ENCODE results near the gene GSTM2.
A peak's percentile ranks its signal among the peaks of the same experiment; 100 is the strongest.

The GSTM2 gene
- 1.1 to 5.7 (median 2.7) reads per million in 18 experiments for total RNA-seq

DNA sequence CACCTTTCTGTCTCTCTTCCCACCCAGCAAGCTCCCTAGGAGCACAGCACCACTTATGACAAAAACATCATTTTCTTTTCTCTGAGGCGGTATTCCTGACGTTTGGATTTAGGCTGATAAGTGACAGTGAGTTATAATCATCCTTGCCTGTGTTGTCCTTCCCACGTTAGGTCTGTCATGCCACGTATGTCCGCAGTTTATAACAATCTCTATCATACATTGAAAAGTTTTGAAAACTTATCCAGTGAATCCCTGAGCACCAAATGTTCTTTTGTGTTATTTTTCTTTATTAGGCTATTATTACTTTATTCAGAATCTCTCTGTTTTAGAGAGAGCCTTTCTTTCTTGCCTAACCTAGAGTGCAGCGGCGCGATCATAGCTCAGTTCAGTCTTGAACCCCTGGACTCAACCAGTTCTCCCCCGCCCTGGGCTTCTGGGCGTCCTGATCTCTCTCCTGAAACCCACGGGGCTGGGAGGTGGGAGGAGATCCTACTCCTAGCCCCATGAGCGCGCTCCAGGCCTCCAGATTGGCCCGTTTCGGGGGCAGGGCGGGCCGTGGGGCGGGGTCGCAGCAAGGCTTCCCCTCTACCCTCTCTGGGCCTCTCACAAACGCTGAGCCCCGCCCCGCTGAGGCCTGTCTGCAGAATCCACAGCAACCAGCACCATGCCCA lies at the start of gene GSTM2:
Gene GSTM2 (plus strand): TSS at position 606 of the 671 bp plus-strand sequence. CDS start 59 bp downstream, at position 665.
- peak; percentile 59 to 78 for DNase-seq

DNA sequence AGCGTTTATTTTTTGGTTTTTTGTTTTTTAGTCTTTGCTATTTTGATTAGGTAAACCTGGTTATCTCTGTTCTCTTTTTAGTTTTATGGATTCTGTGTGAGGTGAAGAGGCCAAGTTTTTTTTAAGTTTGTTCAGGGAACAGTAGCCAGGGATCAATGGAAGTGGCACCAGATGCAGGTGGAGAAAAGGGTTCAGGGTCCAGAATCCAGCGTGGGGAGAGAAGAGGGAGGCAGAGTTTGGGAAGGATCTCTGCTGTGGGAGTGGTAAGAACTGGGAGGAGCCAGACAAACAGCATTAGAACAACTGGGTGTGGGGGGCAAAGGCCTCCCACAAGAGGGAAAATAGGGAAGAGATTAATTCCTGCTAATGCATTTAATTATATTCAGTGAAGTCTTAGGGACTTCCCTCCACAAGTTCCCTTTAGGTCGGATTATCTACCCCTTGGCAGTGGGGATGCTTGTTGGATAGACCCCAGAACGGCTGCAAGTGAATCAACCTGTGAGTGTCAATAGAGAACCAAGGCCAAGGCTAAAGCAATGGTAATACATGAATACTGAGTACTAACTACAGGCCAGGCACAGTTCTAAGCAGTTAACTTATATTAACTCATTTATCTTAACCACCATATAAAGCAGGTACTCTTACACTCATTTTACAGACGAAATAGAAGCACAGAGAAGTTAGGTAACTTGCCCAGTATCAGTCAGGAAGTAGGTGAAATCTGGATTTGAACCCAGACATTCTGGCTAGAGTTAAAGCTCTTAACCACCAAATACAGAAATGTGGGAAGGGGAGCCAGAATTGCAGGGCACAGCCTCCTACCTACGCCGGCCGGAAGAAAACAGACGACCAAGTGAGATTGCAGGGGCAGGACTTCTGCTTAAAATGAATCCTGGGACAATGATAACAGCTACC lies 48.9 kb upstream of the GSTM2 start:
- peak; percentile 59 to 61 for DNase-seq

GRCh38 chr1:109619576-109620400 lies 48.1 kb upstream of the GSTM2 start, which contains the start of the genes AMPD2 and GNAT2:
AMPD2 (plus strand) TSS chr1:109619837; CDS start chr1:109621176, 1,339 bp downstream.
GNAT2 (minus strand) TSS chr1:109619616; CDS start chr1:109612870, 6,746 bp downstream.
- DNase-seq, result peak; percentile 88 to 94

- no peak for DNase-seq
These were observed 47.5 kb upstream of the GSTM2 start for GRCh38 chr1:109620401-109620791.

- DNase-seq, result peak; percentile 85 to 91
These were observed 47.0 kb upstream of the GSTM2 start for GRCh38 chr1:109620841-109621286.

DNA sequence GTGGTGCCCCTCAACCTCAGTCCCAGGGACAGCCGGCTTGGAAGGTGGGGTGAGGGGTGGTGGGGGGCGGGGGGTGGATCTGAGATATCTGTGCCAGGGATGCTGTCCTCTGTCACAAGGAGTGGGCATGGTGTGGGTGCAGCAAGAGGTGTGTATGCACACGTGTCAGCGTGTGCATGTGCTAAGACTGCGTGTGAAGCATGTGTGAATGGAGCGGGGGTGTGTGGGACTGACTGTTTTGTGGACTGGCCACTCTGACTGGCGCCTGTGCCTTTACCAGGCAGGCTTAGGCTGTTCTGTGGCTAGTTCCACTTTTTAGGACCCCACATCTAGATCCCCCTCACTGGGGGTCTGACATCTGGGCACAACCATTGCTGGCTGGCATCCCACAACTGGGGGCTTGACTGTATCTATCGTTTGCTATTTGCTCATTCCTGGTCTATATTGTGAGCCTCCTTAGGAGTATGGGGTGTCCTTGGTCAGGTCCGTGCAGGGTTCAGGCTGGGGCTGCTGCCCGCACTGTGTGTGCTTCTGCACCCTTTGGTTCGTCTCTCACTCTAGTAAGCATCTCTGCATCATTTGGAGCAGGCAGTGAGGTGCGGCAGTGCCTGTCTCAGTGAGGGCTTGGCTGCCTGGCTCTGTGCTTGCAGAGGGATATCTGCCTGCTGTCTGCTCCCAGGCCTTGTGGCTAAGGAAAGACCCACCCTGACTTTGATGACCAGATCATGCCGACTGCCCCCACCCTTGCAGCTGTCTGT lies 46.3 kb upstream of the GSTM2 start:
- DNase-seq, result peak in 1 of 2 donors; percentile 42

DNA sequence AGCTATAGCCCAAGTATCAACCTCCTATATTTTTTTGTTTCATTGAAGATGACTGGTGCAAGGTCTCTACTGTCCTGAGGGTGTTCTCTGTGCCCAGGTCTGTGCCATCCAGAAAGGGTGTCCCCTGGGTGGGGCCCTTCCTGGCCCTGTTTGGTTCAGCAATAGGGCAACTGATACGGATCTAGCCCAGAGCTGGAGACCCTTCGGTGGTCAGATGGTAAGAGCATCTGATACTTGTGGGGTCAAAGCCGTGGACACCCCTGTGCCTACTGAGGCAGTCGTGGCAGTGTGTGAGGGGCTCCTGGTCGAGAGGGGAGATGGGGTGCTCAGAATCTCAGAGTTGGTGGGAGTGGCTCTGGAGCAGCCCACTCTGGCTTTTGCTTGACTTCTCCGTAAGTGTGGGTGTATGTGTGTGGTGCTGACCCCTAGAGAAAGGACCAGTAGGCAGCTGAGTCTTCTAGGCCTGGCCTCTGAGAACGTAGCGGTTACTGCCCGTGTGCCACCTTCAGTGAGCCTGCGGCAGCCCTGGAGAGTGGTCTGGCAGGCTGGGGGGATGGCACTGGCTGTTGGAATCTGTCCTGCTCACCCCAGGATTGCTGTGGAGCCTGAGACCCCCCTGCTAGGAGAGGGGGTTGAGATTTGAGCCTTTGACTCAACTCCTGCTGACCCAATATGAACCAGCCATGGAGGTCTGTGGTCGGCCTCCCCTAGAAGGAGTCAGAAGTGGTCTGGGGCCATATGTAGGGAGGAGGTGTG lies 45.5 kb upstream of the GSTM2 start:
- no peak for DNase-seq

DNA sequence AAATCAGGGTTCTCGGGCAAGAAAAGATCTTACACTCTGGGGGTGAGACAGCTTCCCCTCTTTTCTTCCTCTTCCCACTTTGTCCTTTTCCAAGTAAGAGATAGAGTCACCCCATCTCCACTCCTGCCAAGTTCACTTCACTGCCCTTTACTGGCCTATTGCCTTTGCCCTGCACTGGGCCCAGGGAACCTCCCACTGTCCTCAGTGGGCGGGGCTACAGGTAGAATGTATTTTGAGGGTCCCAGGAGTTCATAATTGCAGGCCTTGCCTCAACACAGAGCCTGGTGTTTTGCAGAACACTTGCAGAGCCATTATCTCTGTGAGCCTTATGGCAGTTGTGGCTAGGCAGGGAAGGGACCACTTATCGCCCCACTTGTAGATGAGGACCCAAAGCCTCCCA lies 45.0 kb upstream of the GSTM2 start:
- peak in 1 of 2 donors; percentile 27 for DNase-seq

- no peak for DNase-seq
These were observed 44.2 kb upstream of the GSTM2 start for GRCh38 chr1:109623601-109624161.

DNA sequence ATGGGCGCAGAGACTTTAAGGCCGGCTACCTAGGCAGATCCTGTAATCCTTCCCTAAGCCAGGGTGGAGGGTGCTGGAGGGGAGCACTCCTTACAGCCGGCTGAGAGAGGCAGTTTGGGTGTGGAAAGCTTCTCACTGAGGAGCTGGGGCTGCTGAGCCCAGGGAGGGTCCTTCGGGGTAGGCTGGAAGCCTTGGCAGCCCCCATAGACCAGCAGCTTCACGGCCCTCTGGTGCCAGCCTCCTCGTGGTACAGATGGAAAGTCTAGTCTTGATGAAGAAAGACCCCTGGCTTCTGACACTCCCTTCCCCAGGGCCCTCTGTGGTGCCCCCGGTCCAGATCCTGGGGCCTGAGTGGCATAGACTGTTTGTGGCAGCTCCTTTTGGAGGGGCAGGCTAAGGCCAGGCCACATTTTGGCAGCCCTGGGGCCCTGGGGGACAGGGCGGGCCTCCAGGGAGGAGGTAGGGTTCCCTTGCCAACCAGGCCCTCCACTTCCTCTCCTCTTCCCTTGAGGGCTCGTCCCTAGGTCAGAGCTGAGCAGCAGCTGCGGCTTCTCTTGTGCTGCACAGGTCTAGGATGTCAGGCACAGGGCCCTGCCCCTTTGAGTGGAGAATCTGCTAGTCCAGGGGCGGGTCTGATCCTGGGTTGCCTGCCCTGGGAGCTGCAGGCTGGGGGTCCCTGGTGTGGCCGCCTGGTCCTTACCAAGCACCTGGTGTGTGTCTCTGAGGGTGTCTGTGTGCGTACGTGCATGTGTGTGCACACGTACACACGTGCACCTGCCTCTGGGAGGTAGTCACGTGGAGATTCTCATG lies 43.5 kb upstream of the GSTM2 start:
- no peak for DNase-seq

DNA sequence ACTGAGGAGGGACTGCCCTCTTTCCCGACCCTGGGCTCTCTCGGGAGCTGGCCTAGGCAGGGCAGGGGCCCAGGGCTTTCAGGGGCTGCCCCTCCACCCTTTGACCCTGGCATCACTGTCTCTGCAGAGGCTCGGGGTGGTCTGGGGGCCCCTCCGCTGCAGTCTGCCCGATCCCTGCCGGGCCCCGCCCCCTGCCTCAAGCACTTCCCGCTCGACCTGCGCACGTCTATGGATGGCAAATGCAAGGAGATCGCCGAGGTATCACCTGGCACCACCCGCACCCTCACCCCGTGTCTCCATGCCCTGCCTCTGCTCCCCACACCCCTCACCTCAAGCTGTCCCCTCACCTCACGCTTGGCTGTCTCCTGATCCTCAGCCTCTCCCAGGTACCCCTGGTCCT lies 42.7 kb upstream of the GSTM2 start:
- no peak for DNase-seq

DNA sequence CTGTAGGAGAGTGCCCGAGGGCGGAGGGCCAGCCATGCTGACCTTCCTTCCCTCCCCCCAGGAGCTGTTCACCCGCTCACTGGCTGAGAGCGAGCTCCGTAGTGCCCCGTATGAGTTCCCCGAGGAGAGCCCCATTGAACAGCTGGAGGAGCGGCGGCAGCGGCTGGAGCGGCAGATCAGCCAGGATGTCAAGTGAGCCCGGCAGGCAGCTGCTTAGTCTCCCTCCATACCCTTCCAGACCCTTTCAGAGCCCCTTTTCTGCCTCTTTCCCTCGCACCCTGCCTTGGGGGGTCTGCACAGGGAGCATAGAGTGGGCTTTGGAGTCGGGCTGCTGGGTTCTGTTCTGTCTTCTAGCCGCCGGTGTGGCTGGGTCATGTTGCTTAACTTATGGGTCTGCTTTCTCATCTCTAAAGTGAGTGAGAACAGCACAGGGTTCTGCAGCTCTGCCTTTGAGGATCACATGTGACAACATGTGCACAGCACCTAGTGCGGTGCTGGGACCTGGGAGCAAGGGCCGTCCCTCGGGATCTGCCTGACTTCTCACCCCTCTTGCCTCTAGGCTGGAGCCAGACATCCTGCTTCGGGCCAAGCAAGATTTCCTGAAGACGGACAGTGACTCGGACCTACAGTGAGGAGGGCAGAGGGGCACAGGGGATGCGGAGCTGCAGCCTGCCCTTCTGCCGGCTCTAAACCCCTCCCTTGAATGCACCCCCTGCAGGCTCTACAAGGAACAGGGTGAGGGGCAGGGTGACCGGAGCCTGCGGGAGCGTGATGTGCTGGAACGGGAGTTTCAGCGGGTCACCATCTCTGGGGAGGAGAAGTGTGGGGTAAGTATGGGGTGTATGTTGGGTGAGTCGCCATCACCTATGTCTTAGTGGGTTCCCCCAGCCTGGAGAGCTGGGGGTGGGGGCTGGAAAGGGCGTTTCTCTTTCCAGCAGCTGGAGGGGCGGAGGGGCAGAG lies 42.0 kb upstream of the GSTM2 start:
- DNase-seq, result no peak

GRCh38 chr1:109626682-109627408 lies 41.0 kb upstream of the GSTM2 start:
- DNase-seq, result no peak

DNA sequence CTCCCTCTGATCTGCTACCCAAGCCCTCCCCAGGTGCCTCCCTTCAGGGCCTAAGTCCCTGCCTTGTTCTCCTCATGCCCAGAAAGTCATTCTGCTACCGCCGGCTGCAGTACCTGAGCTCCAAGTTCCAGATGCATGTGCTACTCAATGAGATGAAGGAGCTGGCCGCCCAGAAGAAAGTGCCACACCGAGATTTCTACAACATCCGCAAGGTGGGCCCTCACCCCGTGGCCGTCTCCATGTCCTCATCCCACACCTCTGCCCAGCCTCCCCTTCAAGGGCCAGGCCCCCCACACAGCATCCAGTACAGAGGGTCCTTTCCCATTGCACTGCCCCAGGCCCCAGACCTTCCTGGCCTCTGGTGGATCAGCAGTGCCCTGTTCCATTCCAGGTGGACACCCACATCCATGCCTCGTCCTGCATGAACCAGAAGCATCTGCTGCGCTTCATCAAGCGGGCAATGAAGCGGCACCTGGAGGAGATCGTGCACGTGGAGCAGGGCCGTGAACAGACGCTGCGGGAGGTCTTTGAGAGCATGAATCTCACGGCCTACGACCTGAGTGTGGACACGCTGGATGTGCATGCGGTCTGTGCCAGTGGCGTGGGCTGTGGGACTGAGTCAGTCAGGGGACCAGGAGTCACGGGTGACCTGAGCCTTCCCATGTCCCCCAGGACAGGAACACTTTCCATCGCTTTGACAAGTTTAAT lies 40.0 kb upstream of the GSTM2 start:
- no peak for DNase-seq

DNA sequence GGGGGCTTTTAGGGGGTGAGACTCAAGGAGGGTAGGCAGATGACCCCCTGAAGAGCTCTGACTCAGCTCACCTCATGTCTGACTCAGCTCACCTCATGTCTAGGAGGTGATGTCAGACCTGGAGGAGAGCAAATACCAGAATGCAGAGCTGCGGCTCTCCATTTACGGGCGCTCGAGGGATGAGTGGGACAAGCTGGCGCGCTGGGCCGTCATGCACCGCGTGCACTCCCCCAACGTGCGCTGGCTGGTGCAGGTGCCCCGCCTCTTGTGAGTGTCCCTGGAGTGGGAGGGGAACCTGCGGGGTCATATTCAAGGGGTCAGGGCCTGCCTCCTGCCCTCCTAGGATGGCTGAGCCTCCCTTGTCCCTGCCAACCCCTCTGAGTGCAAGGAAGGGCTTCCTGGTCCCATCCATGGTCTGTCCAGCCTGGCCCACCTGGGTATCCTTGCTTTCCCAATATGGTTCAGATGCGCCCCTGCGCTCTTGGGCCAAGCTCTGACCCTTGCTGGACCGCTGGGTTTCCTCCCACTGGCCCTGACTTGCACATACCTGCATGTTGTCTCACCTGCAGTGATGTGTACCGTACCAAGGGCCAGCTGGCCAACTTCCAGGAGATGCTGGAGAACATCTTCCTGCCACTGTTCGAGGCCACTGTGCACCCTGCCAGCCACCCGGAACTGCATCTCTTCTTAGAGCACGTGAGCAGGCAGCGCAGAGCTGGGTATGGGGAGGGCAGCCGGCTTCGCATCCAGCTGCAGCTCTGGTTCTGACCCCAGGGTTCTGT lies 39.1 kb upstream of the GSTM2 start:
- DNase-seq, result no peak

DNA sequence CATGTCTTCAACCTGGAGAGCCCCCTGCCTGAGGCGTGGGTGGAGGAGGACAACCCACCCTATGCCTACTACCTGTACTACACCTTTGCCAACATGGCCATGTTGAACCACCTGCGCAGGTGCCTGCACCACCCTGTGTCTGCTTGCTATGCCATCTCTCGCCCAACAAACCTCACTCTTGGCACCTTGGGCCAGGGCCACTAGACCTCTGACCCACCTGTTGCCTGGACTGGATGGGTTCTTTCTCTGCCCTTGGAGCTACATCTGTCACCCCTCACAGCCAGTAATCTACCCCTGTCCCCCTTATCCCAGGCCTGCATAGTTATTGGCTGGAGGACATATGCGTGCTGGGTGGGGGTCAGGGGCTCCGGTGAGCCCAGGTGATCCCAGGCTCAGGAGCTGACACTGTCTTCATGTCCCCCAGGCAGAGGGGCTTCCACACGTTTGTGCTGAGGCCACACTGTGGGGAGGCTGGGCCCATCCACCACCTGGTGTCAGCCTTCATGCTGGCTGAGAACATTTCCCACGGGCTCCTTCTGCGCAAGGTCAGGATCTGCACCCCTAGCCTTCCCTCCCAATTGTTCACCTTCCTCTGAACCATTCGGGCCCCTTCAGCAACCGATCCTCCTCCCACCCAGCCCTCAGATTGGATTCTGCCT lies 38.4 kb upstream of the GSTM2 start:
- DNase-seq, result no peak

All from inflammatory macrophage (primary cell).